GM18520 (cell line): ENCODE data around the gene STOX2.
"Not testable (repeated sequence)": the region's sequence is repeated elsewhere in the genome, so short reads cannot be mapped to it uniquely, and the experiment has no call there.

Experiments used
- ATAC-seq: cut with Tn5 transposase; IDR thresholded peaks from one replicate; pipeline ENCODE4 v1.9.1; 2021; ENCODE audit not compliant: unreplicated experiment

Gene STOX2

GRCh38 chr4:184019667-184020623 is 114.8 kb downstream of the STOX2 start:
- no peak for ATAC-seq

DNA sequence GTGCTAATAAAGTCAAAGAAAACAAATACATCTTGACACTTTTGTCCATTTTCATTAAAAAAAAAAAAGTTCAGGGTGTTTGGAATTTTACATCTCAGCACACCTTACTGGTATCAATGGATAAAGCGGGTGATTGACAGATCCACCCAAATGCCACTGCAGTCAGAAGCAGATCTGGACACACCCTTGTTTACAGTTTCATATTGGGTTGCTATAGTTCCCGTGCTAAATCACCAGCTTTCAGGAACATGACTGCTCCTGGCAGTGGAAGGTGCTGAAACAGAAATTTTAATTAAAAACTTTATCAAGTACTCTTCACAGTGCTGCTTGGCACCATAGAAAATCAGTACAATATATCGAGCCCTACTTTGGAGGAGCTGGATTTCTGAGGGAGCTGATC is 116.3 kb downstream of the STOX2 start:
- ATAC-seq: no peak

DNA sequence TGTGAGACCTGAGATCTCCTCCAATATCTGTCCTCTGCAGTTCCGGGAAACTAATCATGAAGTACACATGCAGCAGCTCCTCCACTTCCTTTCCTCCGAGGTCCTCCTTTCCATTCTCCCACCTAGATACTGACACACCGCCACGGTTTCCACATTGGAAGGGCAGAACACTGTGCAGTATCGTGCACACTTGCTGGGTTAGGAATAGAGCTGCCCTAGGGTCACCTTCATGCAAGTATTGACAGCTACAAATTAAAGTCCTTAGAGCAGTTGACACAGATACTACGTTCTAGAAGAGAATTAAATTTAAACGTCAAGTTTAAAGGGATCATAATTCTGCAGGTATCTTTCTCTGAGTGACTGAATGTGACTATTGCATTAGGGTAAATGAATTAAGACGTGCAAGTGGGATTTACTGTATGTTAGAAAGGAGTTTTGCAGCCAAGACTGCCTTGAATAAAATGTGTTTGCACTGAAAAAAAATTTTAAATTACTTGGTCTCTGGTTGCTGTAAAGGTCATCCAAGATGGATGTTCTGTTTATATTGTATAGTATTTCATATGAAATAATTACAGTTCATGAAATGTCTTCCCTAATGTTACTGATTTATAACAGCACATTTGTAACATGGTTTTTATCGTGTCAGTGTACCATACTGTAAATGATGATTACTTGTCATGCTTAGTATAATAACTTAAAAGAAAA is 117.7 kb downstream of the STOX2 start:
- ATAC-seq: no peak

DNA sequence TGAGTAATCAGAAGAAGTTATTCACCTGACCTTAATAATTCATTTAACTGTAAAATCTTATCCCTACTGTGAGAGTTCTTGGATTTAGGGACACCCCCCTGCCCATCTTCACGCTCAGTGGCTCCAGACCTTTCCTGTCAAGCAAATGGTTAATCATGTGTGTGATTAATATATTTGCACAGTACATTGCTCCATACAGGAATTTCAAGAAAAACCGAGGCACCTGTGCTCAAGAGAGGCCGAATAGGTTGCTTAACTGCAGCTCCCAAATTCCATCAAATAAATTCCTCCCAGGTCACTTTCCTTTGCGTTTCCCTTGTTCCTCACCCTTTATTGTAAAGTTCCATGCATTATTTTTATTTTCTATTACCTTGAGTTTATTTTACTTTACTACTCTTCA is 119.5 kb downstream of the STOX2 start:
- no peak for ATAC-seq

- ATAC-seq: no peak
Measured at GRCh38 chr4:184028561-184029374, 123.7 kb downstream of the STOX2 start.

GRCh38 chr4:184030036-184030435 is 124.9 kb downstream of the STOX2 start:
- ATAC-seq: no peak

- no peak for ATAC-seq
Measured at GRCh38 chr4:184030764-184031163, 125.7 kb downstream of the STOX2 start.

GRCh38 chr4:184032091-184032490 is 127.0 kb downstream of the STOX2 start:
- no peak for ATAC-seq

DNA sequence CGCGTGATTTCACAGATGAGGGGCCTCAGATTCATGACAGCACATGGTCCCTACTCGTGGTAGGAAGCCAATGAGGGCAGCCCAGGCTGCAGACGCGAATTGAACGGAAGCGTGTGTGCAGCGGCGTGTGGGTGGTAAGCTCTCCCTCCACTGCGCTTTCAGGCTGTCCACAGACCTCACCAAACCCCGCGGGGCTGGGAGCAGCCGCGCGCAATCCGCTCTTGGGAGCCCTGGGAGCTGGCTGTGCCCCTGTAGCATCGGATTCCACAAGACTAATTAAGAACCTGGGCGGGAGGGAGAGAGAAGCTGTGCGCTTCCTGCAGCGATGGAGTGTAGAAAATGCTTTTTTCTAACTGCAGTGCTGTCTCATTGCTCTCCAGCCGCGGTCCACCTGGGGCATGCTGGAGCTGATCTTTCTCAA is 134.9 kb downstream of the STOX2 start:
- ATAC-seq: no peak

- ATAC-seq: no peak
Measured at GRCh38 chr4:184041156-184041555, 136.0 kb downstream of the STOX2 start.

DNA sequence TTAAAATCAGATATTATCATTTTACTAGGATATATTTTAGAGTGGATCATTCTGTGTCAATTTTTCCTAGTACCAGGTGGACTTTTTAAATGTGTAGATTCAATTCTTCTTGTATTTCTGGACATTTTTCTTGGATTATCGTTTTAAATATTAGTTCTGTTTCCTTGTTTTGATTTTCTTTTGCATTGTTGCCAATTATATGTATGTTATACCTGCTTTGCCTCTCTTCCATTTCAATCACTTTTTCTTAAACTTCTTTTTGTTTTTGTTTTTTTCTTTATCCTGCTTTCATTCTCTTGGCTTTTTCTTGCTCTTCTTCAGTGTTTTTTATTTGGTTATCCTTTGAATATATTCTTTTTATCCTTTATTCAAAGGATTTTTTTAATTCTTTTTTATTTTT is 141.0 kb downstream of the STOX2 start:
- no peak for ATAC-seq

DNA sequence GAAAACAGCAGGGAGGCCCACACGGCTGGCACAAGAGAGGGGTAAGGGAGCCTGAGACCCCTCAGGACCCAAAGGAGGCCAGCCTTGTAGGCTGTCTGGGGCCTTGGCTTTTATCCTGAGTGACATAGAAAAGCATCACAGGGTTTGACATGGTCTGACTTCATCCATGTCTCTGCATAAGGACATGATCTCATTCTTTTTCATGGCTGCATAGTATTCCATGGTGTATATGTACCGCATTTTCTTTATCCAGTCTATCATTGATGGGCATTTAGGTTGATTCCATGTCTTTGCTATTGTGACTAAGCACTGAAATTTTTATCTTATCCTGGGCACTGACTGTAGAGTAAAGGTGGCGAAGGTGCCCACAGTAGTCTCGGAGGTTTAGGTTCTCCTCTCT is 146.2 kb downstream of the STOX2 start:
- ATAC-seq: not testable (repeated sequence)

DNA sequence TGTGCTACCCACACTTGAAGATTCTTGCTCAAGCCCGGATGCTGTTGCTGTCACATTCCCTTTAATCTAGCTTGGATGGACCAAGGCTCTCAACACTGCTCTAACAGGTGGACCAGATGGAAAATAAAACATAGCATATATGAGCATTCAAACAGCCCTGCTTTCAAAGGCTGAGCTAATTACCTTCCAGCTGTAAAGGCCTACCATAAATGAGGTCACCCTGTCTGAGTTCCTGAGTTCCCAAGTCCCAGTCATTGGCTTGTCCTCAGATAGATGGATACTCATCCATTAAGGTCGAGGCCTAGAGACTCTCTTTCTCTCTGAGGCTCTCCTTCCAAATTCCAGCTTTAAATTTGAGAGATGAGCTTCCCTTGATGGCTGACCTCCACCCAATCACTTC is 147.5 kb downstream of the STOX2 start:
- no peak for ATAC-seq

- ATAC-seq: no peak
Measured at GRCh38 chr4:184053434-184053833, 148.3 kb downstream of the STOX2 start.

- no peak for ATAC-seq
Measured at GRCh38 chr4:184056877-184057276, 151.8 kb downstream of the STOX2 start.

DNA sequence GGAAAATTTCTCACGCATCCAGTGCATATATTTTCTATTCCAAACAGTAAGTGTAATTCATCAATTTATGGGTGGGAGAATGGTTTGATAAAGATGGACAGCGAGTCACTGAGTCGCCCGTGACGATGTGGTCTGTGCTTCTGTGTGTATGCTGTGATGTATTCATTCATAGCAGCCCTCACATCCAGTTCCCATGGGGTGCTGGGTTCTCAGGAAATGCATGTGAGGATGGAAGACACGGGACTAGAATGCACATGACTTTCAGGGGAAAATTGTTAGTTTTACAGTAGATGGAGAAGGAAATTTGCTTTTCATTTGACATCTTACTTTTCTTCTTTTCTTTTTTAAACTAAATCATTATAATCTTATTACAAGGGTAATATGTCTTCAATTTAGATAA is 152.9 kb downstream of the STOX2 start:
- no peak for ATAC-seq

GRCh38 chr4:184059099-184059498 is 154.0 kb downstream of the STOX2 start:
- no peak for ATAC-seq

GRCh38 chr4:184061582-184061981 is 156.5 kb downstream of the STOX2 start:
- no peak for ATAC-seq

DNA sequence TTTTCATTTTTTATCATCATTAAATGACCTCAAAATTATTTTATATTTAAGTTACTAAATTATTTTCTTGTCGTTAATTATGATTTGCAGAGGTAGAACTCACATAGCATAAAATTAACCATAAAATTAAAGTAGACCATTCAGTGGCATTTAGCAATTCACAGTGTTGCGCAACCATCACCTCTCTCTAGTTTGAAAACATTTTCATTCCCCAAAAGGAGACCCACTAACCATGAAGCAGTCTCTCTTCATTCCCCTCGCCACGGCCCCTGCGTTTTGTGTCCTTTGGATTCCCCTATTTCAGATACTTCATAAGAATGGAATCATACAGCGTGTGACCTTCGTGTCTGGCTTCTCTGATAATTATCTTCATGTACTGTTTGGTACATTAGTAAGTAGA is 157.7 kb downstream of the STOX2 start:
- ATAC-seq: no peak

DNA sequence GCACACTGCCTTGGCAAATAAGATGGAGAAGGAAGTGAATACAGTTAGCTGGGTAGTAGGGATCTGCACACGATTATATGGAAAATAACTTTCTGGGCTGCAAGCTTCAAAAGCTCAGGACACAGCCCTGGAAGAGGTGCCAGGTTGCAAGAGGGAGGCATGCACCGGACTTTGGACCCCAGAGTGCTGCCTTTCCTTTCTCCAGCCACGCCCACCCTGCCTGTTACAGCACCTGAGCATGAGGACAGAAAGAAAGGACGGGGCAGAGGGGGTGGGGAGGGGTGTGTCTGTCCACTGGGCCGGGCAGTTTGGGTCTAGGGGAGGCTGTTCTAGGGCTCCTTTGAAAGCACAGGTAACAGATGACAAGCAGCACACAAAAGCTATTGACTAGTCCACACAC is 159.8 kb downstream of the STOX2 start:
- no peak for ATAC-seq

GRCh38 chr4:184066584-184067300 is 161.6 kb downstream of the STOX2 start:
- ATAC-seq: no peak
